ENCODE measurements around the gene CCN5. TPM values are rescaled to one million over a fixed set of nuclear protein-coding genes. Genes with fewer than 3 reads are reported as not detected.

Gene CCN5
- total RNA-seq, 1 donor from 2014 or later, result not detected

- no peak overlapping the region for H3K4me3 ChIP-seq (ENCODE audit: low read depth, low read length)
- TF ChIP-seq, protein P1, sequence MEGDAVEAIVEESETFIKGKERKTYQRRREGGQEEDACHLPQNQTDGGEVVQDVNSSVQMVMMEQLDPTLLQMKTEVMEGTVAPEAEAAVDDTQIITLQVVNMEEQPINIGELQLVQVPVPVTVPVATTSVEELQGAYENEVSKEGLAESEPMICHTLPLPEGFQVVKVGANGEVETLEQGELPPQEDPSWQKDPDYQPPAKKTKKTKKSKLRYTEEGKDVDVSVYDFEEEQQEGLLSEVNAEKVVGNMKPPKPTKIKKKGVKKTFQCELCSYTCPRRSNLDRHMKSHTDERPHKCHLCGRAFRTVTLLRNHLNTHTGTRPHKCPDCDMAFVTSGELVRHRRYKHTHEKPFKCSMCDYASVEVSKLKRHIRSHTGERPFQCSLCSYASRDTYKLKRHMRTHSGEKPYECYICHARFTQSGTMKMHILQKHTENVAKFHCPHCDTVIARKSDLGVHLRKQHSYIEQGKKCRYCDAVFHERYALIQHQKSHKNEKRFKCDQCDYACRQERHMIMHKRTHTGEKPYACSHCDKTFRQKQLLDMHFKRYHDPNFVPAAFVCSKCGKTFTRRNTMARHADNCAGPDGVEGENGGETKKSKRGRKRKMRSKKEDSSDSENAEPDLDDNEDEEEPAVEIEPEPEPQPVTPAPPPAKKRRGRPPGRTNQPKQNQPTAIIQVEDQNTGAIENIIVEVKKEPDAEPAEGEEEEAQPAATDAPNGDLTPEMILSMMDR (conservative IDR thresholded peaks at IDR 0.05; ENCODE audit: low read depth, low read length), result no peak
- no peak for DNase-seq (ENCODE audit: low read depth)
These were observed 7.8 kb downstream of the CCN5 start for GRCh38 chr20:44722990-44723389.

DNA sequence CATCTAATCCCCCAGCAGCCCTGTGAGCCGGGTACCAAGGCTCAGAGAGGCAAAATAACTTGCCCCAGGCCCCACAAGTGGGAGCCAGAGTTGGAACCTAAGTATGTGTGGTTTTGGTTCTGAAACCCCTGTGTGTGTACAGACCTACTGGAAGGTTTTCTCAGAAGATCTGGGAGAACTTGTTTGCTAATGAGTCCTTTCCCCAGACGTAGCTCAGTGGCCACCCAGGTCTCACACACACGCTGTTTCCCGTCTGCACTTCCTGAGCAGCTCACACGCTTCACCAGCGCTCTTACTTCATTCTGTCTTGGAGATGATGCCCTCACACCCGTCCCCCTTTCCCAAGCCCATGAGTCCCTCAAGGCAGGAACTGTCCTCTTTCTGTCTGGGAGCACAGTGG lies 8.2 kb downstream of the CCN5 start:
- no peak overlapping the region for H3K4me3 ChIP-seq (ENCODE audit: low read depth, low read length)
- no peak for DNase-seq (ENCODE audit: low read depth)
- TF ChIP-seq, protein P1 (conservative IDR thresholded peaks at IDR 0.05; ENCODE audit: low read depth, low read length), result no peak

DNA sequence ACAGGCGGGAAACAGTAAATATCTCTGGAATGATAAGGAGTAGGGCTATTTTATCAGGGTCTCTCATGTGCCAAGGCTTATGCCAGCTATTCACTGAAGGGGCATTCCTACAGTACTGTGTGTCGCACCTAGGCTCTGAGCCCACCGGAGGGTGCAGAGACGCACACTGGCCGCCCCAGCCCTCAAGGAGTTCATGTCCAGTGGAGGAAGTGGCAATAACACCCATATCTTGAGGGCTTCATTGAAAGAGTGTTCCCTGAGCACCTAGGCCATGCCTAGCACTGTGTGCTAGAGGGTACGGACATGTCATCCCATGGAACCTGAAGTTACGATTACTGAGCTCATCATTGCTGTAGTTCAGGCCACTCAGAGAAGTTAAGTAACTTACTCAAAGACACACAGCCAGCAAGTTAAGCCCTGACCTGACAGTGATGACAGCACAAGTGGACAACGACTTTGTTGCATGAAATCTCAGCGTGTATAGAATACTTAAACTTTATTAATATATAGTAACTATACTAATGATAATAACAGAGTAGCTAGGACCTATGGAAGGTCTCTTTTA lies 8.7 kb downstream of the CCN5 start:
- DNase-seq (ENCODE audit: low read depth), result no peak
- no peak overlapping the region for H3K4me3 ChIP-seq (ENCODE audit: low read depth, low read length)
- TF ChIP-seq, protein P1 (conservative IDR thresholded peaks at IDR 0.05; ENCODE audit: low read depth, low read length), result no peak

- no peak overlapping the region for H3K4me3 ChIP-seq (ENCODE audit: low read depth, low read length)
- TF ChIP-seq, protein P1 (conservative IDR thresholded peaks at IDR 0.05; ENCODE audit: low read depth, low read length), result no peak
- DNase-seq (ENCODE audit: low read depth), result no peak
These were observed 9.4 kb downstream of the CCN5 start for GRCh38 chr20:44724423-44725091.

- H3K4me3 ChIP-seq (ENCODE audit: low read depth, low read length), result no peak overlapping the region
- DNase-seq (ENCODE audit: low read depth), result no peak
- TF ChIP-seq, protein P1 (conservative IDR thresholded peaks at IDR 0.05; ENCODE audit: low read depth, low read length), result no peak
These were observed 10.7 kb downstream of the CCN5 start for GRCh38 chr20:44725837-44726236.

DNA sequence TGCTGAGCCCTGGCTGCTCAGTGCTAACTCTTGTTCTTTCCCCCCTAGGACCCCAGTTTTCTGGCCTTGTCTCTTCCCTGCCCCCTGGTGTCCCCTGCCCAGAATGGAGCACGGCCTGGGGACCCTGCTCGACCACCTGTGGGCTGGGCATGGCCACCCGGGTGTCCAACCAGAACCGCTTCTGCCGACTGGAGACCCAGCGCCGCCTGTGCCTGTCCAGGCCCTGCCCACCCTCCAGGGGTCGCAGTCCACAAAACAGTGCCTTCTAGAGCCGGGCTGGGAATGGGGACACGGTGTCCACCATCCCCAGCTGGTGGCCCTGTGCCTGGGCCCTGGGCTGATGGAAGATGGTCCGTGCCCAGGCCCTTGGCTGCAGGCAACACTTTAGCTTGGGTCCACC lies 11.9 kb downstream of the CCN5 start:
- TF ChIP-seq, protein P1 (conservative IDR thresholded peaks at IDR 0.05; ENCODE audit: low read depth, low read length), result no peak
- DNase-seq (ENCODE audit: low read depth), result no peak
- no peak overlapping the region for H3K4me3 ChIP-seq (ENCODE audit: low read depth, low read length)

- TF ChIP-seq, protein P1 (conservative IDR thresholded peaks at IDR 0.05; ENCODE audit: low read depth, low read length), result no peak
- DNase-seq (ENCODE audit: low read depth), result no peak
These were observed 12.5 kb downstream of the CCN5 start for GRCh38 chr20:44727651-44728050.

More at GRCh38 chr20:44727651-44728050, 12.5 kb downstream of the CCN5 start:
- no peak overlapping the region for H3K4me3 ChIP-seq (ENCODE audit: low read depth, low read length)
